T-cell (primary cell): ENCODE results near the gene BNIPL. TPM values are rescaled to one million over a fixed set of nuclear protein-coding genes. Genes with fewer than 3 reads are reported as not detected.

Experiments used
- ATAC-seq, 4 experiments: fragments of 200-7000 bp in 3 of 4; fragments of 150-1000 bp in 1 of 4; cut with Tn5 transposase; replicated peaks in 1 of 4; 1 replicate in 3 of 4; 2 replicates in 1 of 4; pipeline ENCODE4 v1.10.0; 2021; ENCODE audit warnings: moderate library complexity in 3 of 4, mild to moderate bottlenecking in 2 of 4, moderate number of reproducible peaks in 1 of 4
- CTCF ChIA-PET, 2 donors: fragments of 300-600 bp; sonication (Branson Sonifier 250); formaldehyde crosslinking; loops; one replicate each; lab custom pipeline; 2022; ENCODE audit warnings: antibody characterized with exemption in 2 of 2; lab: Charles Lee
- POLR2A ChIA-PET, 2 donors: fragments of 300-600 bp; sonication (Branson Sonifier 250); formaldehyde crosslinking; loops; one replicate each; lab custom pipeline; 2022; ENCODE audit warnings: antibody characterized with exemption in 2 of 2; lab: Charles Lee
- DNase-seq, 35 experiments: peaks; one replicate each; pipeline versions ENCODE4 v3.0.0 to v3.0.0-alpha.2; 2013 to 2023
- H3K27ac ChIP-seq: one replicate; pipeline ENCODE4 v1.5.1; 2013; ENCODE audit warnings: low read length
- H3K27me3 ChIP-seq, 2 experiments: replicated peaks in 1 of 2; 1 replicate in 1 of 2; 2 replicates in 1 of 2; pipeline versions ENCODE4 v1.6.1 to v1.7.0; 2013; ENCODE audit warnings: low read length in 1 of 2, mixed read lengths in 1 of 2; ENCODE audit not compliant: control insufficient read depth in 2 of 2, insufficient read depth in 2 of 2; ENCODE audit errors: extremely low read depth in 1 of 2
- H3K36me3 ChIP-seq, 2 donors: 1 replicate in 1 of 2; 2 replicates in 1 of 2; pipeline versions ENCODE4 v1.6.1 to v1.7.0; 2013; ENCODE audit warnings: low read length in 1 of 2; ENCODE audit not compliant: control insufficient read depth in 2 of 2, insufficient read depth in 1 of 2; ENCODE audit errors: extremely low read depth in 1 of 2
- H3K4me1 ChIP-seq, 2 experiments: 1 replicate in 1 of 2; 2 replicates in 1 of 2; pipeline versions ENCODE4 v1.6.1 to v1.7.0; 2013; ENCODE audit warnings: low read length in 2 of 2, mixed read lengths in 1 of 2; ENCODE audit not compliant: insufficient read depth in 2 of 2, control insufficient read depth in 1 of 2; ENCODE audit errors: extremely low read depth in 1 of 2
- H3K4me3 ChIP-seq, 2 donors: 1 replicate in 1 of 2; 2 replicates in 1 of 2; pipeline versions ENCODE4 v1.5.1 to v1.7.0; 2013; ENCODE audit warnings: mild to moderate bottlenecking in 2 of 2, low read length in 1 of 2, moderate library complexity in 1 of 2; ENCODE audit not compliant: control insufficient read depth in 1 of 2; ENCODE audit errors: extremely low read depth in 1 of 2
- H3K9me3 ChIP-seq: 2 replicates; pipeline ENCODE4 v1.7.0; 2013
- H3K27ac Mint-ChIP-seq, 2 donors: one replicate each; pipeline ENCODE4 v1.8.0; 2020 to 2021; ENCODE audit warnings: mild to moderate bottlenecking in 2 of 2, mixed read lengths in 2 of 2
- H3K27me3 Mint-ChIP-seq, 2 donors: one replicate each; pipeline ENCODE4 v1.8.0; 2021 to 2022; ENCODE audit warnings: mixed read lengths in 2 of 2
- H3K36me3 Mint-ChIP-seq: one replicate; pipeline ENCODE4 v1.8.0; 2021; ENCODE audit warnings: mixed read lengths
- H3K4me1 Mint-ChIP-seq, 3 donors: one replicate each; pipeline ENCODE4 v1.8.0; 2020 to 2022; ENCODE audit warnings: mixed read lengths in 3 of 3, mild to moderate bottlenecking in 1 of 3
- H3K4me3 Mint-ChIP-seq, 3 donors: one replicate each; pipeline ENCODE4 v1.8.0; 2020 to 2022; ENCODE audit warnings: mild to moderate bottlenecking in 3 of 3, mixed read lengths in 3 of 3, moderate library complexity in 3 of 3
- H3K9me3 Mint-ChIP-seq, 3 donors: one replicate each; pipeline ENCODE4 v1.8.0; 2020 to 2022; ENCODE audit warnings: mixed read lengths in 3 of 3
- WGBS: methylation state at CpG from one replicate; pipeline ENCODE4 v1.1.5; 2013; ENCODE audit warnings: missing lambda C conversion rate; ENCODE audit not compliant: insufficient coverage; 5-methylcytosine and 5-hydroxymethylcytosine counted together
- total RNA-seq, 35 experiments: library from RNA in 6 of 35; stranded (reverse) in 6 of 35; fragments of 120-200 nt in 1 of 35; gene quantifications; one replicate each; pipeline versions ENCODE4 v1.2.1 to v1.2.4 and lab custom pipeline; 2013 to 2026

BNIPL gene
- total RNA-seq, 5 donors from 2014 or later (not counting 1 experiment from before 2014, with no cell fraction given), result 0.54 to 2.6 (median 2.2) TPM

DNA sequence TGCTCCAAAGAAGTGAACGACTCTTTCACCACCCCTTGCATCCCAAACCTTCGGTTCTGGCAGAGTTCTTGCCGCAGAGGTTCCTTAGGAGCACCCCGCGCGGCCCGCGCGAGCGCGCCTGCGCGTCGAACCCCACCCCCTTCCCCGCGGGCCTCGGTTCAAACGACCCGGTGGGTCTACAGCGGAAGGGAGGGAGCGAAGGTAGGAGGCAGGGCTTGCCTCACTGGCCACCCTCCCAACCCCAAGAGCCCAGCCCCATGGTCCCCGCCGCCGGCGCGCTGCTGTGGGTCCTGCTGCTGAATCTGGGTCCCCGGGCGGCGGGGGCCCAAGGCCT, 11.2 kb downstream of the BNIPL start, which contains the start of gene C1orf56:
C1orf56 (plus strand) TSS at position 161 of the 334 bp plus-strand sequence; CDS start at position 258, 97 bp downstream.
- H3K36me3 Mint-ChIP-seq, result peaks cover 17% of the 10 kb centered on the region
- H3K27ac ChIP-seq, result peak within 1 kb of the TSS; percentile 72
- H3K9me3 Mint-ChIP-seq, result no peaks in the 10 kb centered on the region
- no peaks in the 10 kb centered on the region for H3K27me3 Mint-ChIP-seq
- H3K27ac Mint-ChIP-seq, result peak within 1 kb of the TSS; percentile 96
- ATAC-seq, result peak; percentile 56 to 73 (median 71)
- H3K4me3 Mint-ChIP-seq, result peak within 1 kb of the TSS; percentile 88 to 92 (median 89)
- peak in 30 of 35 experiments; percentile 24 to 74 (median 44) for DNase-seq
- H3K36me3 ChIP-seq, result peaks cover 2 to 20% of the 10 kb centered on the region in 2 donors
- peaks cover 16 to 39% of the 10 kb centered on the region in 2 experiments for H3K4me1 ChIP-seq
- WGBS, result 0% methylated on average over 7 of the region's 29 CpGs
- peaks cover 70 to 78% (median 73%) of the 10 kb centered on the region in 3 donors for H3K4me1 Mint-ChIP-seq
- CTCF ChIA-PET, result interaction anchor here (0.6 to 2.0 kb wide), 7 partner anchors 8 to 52 kb away, joined by 3 to 10 read pairs (median 6); partner anchors contain the start of genes CDC42SE1 (in 1 of the 2) and MLLT11 (in 1 of the 2)
- H3K9me3 ChIP-seq, result no peaks in the 10 kb centered on the region
- peak within 1 kb of the TSS; percentile 75 to 95 for H3K4me3 ChIP-seq
- no peaks in the 10 kb centered on the region for H3K27me3 ChIP-seq
- POLR2A ChIA-PET, result interaction anchor here (0.6 to 1.5 kb wide), 5 partner anchors 9 to 170 kb away, joined by 3 to 16 read pairs (median 7); no protein-coding TSS in a partner anchor

DNA sequence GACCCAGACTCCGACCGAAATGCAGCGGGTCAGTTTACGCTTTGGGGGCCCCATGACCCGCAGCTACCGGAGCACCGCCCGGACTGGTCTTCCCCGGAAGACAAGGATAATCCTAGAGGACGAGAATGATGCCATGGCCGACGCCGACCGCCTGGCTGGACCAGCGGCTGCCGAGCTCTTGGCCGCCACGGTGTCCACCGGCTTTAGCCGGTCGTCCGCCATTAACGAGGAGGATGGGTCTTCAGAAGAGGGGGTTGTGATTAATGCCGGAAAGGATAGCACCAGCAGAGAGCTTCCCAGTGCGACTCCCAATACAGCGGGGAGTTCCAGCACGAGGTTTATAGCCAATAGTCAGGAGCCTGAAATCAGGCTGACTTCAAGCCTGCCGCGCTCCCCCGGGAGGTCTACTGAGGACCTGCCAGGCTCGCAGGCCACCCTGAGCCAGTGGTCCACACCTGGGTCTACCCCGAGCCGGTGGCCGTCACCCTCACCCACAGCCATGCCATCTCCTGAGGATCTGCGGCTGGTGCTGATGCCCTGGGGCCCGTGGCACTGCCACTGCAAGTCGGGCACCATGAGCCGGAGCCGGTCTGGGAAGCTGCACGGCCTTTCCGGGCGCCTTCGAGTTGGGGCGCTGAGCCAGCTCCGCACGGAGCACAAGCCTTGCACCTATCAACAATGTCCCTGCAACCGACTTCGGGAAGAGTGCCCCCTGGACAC, 11.7 kb downstream of the BNIPL start:
- peak overlapping the region; percentile 75 to 95 for H3K4me3 ChIP-seq
- peaks cover 20% of the 10 kb centered on the region for H3K36me3 Mint-ChIP-seq
- no peaks in the 10 kb centered on the region for H3K9me3 Mint-ChIP-seq
- peaks cover 2 to 26% of the 10 kb centered on the region in 2 donors for H3K36me3 ChIP-seq
- no peaks in the 10 kb centered on the region for H3K27me3 ChIP-seq
- H3K4me3 Mint-ChIP-seq, result peak overlapping the region; percentile 88 to 92 (median 89)
- peak overlapping the region; percentile 72 for H3K27ac ChIP-seq
- H3K27me3 Mint-ChIP-seq, result no peaks in the 10 kb centered on the region
- ATAC-seq, result peak; percentile 61 to 79 (median 64)
- CTCF ChIA-PET, result interaction anchor here (0.6 to 2.0 kb wide), 8 partner anchors 8 to 652 kb away, joined by 3 to 10 read pairs (median 6); partner anchors contain the start of genes CDC42SE1 (in 1 of the 2) and MLLT11 (in 1 of the 2)
- H3K4me1 Mint-ChIP-seq, result peaks cover 70 to 78% (median 73%) of the 10 kb centered on the region in 3 donors
- under 1% methylated on average over 45 of the region's 48 CpGs for WGBS
- POLR2A ChIA-PET, result interaction anchor here (0.6 to 1.5 kb wide), 4 partner anchors 10 to 68 kb away, joined by 3 to 16 read pairs (median 8); no protein-coding TSS in a partner anchor
- DNase-seq, result peak in 33 of 35 experiments; percentile 32 to 79 (median 50)
- peaks cover 20 to 41% of the 10 kb centered on the region in 2 experiments for H3K4me1 ChIP-seq
- H3K9me3 ChIP-seq, result no peaks in the 10 kb centered on the region
- peak overlapping the region; percentile 96 for H3K27ac Mint-ChIP-seq

DNA sequence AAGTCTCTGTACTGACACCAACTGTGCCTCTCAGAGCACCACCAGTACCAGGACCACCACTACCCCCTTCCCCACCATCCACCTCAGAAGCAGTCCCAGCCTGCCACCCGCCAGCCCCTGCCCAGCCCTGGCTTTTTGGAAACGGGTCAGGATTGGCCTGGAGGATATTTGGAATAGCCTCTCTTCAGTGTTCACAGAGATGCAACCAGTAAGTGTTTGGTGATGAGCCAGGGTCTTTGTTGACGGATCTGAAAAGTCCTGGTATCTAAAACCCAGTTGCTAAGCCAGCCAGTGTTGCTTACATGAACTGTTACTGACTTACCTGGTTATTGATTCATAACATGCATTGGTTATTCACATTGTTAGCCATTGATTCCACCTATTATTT, 12.3 kb downstream of the BNIPL start:
- 40% methylated on average over 2 of the region's 3 CpGs for WGBS
- CTCF ChIA-PET, result interaction anchor here in 1 of 2 donors (0.6 to 2.0 kb wide), 5 partner anchors 9 to 653 kb away, joined by 3 to 10 read pairs (median 6); partner anchors contain the start of genes CDC42SE1 and MLLT11
- DNase-seq, result no peak
- Histone ChIP-seq H3K27ac (peak overlapping the region; percentile 72), H3K27me3 (no peaks in the 10 kb centered on the region), H3K4me3 (peak overlapping the region; percentile 75 to 95), H3K4me1 (peaks cover 22 to 47% of the 10 kb centered on the region in 2 experiments), H3K36me3 (peaks cover 2 to 29% of the 10 kb centered on the region in 2 donors), H3K9me3 (no peaks in the 10 kb centered on the region)
- Mint-ChIP-seq H3K36me3 (peaks cover 24% of the 10 kb centered on the region), H3K27me3 (no peaks in the 10 kb centered on the region), H3K4me3 (peak overlapping the region; percentile 88 to 92 (median 89)), H3K27ac (peak overlapping the region; percentile 96), H3K9me3 (no peaks in the 10 kb centered on the region), H3K4me1 (peaks cover 68 to 78% (median 69%) of the 10 kb centered on the region in 3 donors)
- POLR2A ChIA-PET, result interaction anchor here in 1 of 2 donors (1.5 kb wide), 1 partner anchor 9 kb away, joined by 16 read pairs; no protein-coding TSS in a partner anchor
- ATAC-seq, result peak in 2 of 4 experiments; percentile 4 to 28

DNA sequence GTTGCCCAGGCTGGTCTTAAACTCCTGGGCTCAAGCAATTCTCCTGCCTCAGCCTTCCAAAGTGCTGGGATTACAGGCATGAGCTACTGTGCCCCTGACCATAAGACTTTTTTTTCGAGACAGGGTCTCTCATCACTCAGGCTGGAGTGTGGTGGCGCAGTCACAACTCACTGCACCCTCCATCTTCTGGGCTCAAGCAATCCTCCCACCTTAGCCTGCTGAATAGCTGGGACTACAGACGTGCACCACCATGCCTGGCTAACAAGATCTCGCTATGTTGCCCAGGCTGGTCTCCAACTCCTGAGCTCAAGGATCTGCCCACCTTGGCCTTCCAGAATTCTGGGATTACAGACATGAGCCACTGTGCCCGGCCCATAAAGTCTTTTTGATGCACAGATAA, 13.1 kb downstream of the BNIPL start:
- H3K4me3 Mint-ChIP-seq, result peak overlapping the region in 2 of 3 donors; percentile 34 to 92
- H3K9me3 Mint-ChIP-seq, result no peaks in the 10 kb centered on the region
- peaks cover 73 to 82% (median 74%) of the 10 kb centered on the region in 3 donors for H3K4me1 Mint-ChIP-seq
- no peaks in the 10 kb centered on the region for H3K27me3 Mint-ChIP-seq
- ATAC-seq, result no peak
- peak overlapping the region; percentile 96 for H3K27ac Mint-ChIP-seq
- H3K4me3 ChIP-seq, result no peak overlapping the region
- H3K36me3 ChIP-seq, result peaks cover 2 to 37% of the 10 kb centered on the region in 2 donors
- peak in 1 of 35 experiments; percentile 23 for DNase-seq
- peaks cover 27 to 55% of the 10 kb centered on the region in 2 experiments for H3K4me1 ChIP-seq
- peaks cover 27% of the 10 kb centered on the region for H3K36me3 Mint-ChIP-seq
- WGBS, result 97% methylated on average over 4 of the region's 5 CpGs
- no peaks in the 10 kb centered on the region for H3K27me3 ChIP-seq
- POLR2A ChIA-PET, result interaction anchor here in 1 of 2 donors (0.7 kb wide), 1 partner anchor 48 kb away, joined by 3 read pairs; no protein-coding TSS in a partner anchor
- no peak overlapping the region for H3K27ac ChIP-seq
- no peaks in the 10 kb centered on the region for H3K9me3 ChIP-seq
- CTCF ChIA-PET, result interaction anchor here (1.0 to 2.0 kb wide), 3 partner anchors 8 to 52 kb away, joined by 3 to 10 read pairs (median 7); partner anchors contain the start of gene MLLT11 (in 1 of the 2)

DNA sequence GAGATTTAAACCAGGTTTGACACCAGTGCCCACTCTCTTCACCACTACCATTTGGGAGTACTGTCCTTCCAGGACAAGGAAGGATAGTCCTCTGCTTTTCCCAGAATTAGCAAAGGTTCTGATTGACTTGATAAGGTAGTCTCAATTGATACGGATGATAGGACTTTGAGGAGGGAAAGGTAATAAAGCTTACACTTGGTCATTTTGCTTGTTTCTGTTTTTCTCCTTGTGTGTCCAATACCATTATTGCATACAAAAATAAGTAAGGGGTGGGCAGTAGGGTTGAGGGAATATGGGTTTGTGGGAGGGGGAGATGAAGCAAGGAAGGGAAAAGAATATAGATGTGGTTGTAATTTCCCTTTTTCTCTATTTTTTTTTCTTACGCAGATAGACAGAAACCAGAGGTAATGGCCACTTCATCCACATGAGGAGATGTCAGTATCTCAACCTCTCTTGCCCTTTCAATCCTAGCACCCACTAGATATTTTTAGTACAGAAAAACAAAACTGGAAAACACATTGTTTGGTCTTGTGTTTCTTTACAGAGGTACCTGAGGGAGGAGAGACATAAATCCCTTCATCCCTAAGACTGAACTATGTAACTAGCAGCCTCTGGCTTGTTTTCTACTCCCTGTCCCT, 13.8 kb downstream of the BNIPL start:
- H3K4me1 ChIP-seq, result peaks cover 34 to 62% of the 10 kb centered on the region in 2 experiments
- Mint-ChIP-seq H3K27ac (peak overlapping the region; percentile 96), H3K4me3 (peak overlapping the region in 1 of 3 donors; percentile 92), H3K27me3 (no peaks in the 10 kb centered on the region), H3K36me3 (peaks cover 35% of the 10 kb centered on the region), H3K4me1 (peaks cover 80 to 88% (median 81%) of the 10 kb centered on the region in 3 donors), H3K9me3 (no peaks in the 10 kb centered on the region)
- ATAC-seq, result no peak
- ChIA-PET CTCF (interaction anchor here in 1 of 2 donors (1.0 to 1.1 kb wide), 2 partner anchors 10 to 51 kb away, joined by 3 to 7 read pairs; partner anchors contain the start of gene MLLT11), POLR2A (interaction anchor here in 1 of 2 donors (0.6 kb wide), 1 partner anchor 134 kb away, joined by 6 read pairs; no protein-coding TSS in a partner anchor)
- no peaks in the 10 kb centered on the region for H3K27me3 ChIP-seq
- H3K9me3 ChIP-seq, result no peaks in the 10 kb centered on the region
- H3K36me3 ChIP-seq, result peaks cover 2 to 44% of the 10 kb centered on the region in 2 donors
- H3K4me3 ChIP-seq, result no peak overlapping the region
- no CpG with 5 or more reads among the region's 2 CpGs for WGBS
- H3K27ac ChIP-seq, result no peak overlapping the region
- DNase-seq, result no peak
